ENCODE results near the gene MYLK.

MYLK gene

GRCh38 chr3:123791073-123791370 is 93.1 kb downstream of the MYLK start:
- peak overlapping the region; percentile 8 for H3K56ac ChIP-seq (ENCODE audit: low read length)
- H3K18ac ChIP-seq (ENCODE audit: low read length) = no peak overlapping the region
- H4K8ac ChIP-seq (ENCODE audit: low read depth, low read length) = no peak overlapping the region
- no peaks in the 10 kb centered on the region for H3K36me3 ChIP-seq (ENCODE audit: control insufficient read depth, insufficient read depth, low read length)
- no peaks in the 10 kb centered on the region for H3K79me2 ChIP-seq (ENCODE audit: control insufficient read depth, insufficient read depth, low read length)
- no peak overlapping the region for H2BK15ac ChIP-seq (replicated peaks; ENCODE audit: low read depth)
- H3K79me1 ChIP-seq (ENCODE audit: low read length) = no peaks in the 10 kb centered on the region
- H3K4me3 ChIP-seq (ENCODE audit: low read length) = no peak overlapping the region
- peak overlapping the region; percentile 64 for H2BK5ac ChIP-seq (ENCODE audit: low read length)
- H4K5ac ChIP-seq (ENCODE audit: low read length) = no peak overlapping the region
- WGBS (ENCODE audit: extremely low coverage, insufficient coverage, low lambda C conversion rate) = no CpG with 5 or more reads among the region's 3 CpGs
- peak overlapping the region; percentile 94 for H2AK5ac ChIP-seq (ENCODE audit: low read length)
- no peak for DNase-seq
- H2BK120ac ChIP-seq (ENCODE audit: low read depth, low read length) = no peak overlapping the region
- H3K4me1 ChIP-seq (ENCODE audit: control insufficient read depth, low read depth, low read length) = peaks cover 17% of the 10 kb centered on the region
- no peak overlapping the region for H3K9ac ChIP-seq (ENCODE audit: low read length)
- no peak overlapping the region for H3K27ac ChIP-seq (ENCODE audit: low read depth, low read length)
- no peak overlapping the region for H3K4me2 ChIP-seq (ENCODE audit: low read length)
- H3K23ac ChIP-seq (ENCODE audit: low read length) = no peak overlapping the region
- H3K4ac ChIP-seq (ENCODE audit: low read depth, low read length) = peak overlapping the region; percentile 86
- H3K27me3 ChIP-seq (ENCODE audit: insufficient read depth, low read length, poor library complexity) = no peaks in the 10 kb centered on the region

GRCh38 chr3:123790254-123791072 is 93.7 kb downstream of the MYLK start:
- Histone ChIP-seq H3K9ac (ENCODE audit: low read length) (no peak overlapping the region), H3K23ac (ENCODE audit: low read length) (no peak overlapping the region), H3K79me2 (ENCODE audit: control insufficient read depth, insufficient read depth, low read length) (no peaks in the 10 kb centered on the region), H3K27me3 (ENCODE audit: insufficient read depth, low read length, poor library complexity) (no peaks in the 10 kb centered on the region), H2BK15ac (replicated peaks; ENCODE audit: low read depth) (no peak overlapping the region), H3K79me1 (ENCODE audit: low read length) (no peaks in the 10 kb centered on the region), H3K36me3 (ENCODE audit: control insufficient read depth, insufficient read depth, low read length) (no peaks in the 10 kb centered on the region), H4K8ac (ENCODE audit: low read depth, low read length) (no peak overlapping the region), H3K4me2 (ENCODE audit: low read length) (no peak overlapping the region), H2BK5ac (ENCODE audit: low read length) (peak overlapping the region; percentile 81), H2BK120ac (ENCODE audit: low read depth, low read length) (peak overlapping the region; percentile 83), H3K4ac (ENCODE audit: low read depth, low read length) (peak overlapping the region; percentile 86), H3K56ac (ENCODE audit: low read length) (peak overlapping the region; percentile 63), H3K4me1 (ENCODE audit: control insufficient read depth, low read depth, low read length) (peaks cover 17% of the 10 kb centered on the region), H3K27ac (ENCODE audit: low read depth, low read length) (peak overlapping the region; percentile 23), H4K5ac (ENCODE audit: low read length) (no peak overlapping the region), H3K4me3 (ENCODE audit: low read length) (no peak overlapping the region), H3K18ac (ENCODE audit: low read length) (peak overlapping the region; percentile 53), H2AK5ac (ENCODE audit: low read length) (peak overlapping the region; percentile 94)
- DNase-seq = peak; percentile 32
- WGBS (ENCODE audit: extremely low coverage, insufficient coverage, low lambda C conversion rate) = no CpG with 5 or more reads among the region's 9 CpGs

GRCh38 chr3:123789760-123790159 is 94.4 kb downstream of the MYLK start:
- DNase-seq = peak; percentile 99
- no peak overlapping the region for H3K56ac ChIP-seq (ENCODE audit: low read length)
- no peak overlapping the region for H4K5ac ChIP-seq (ENCODE audit: low read length)
- H2AK5ac ChIP-seq (ENCODE audit: low read length) = no peak overlapping the region
- H3K4ac ChIP-seq (ENCODE audit: low read depth, low read length) = no peak overlapping the region
- H3K27ac ChIP-seq (ENCODE audit: low read depth, low read length) = peak overlapping the region; percentile 89
- no peaks in the 10 kb centered on the region for H3K36me3 ChIP-seq (ENCODE audit: control insufficient read depth, insufficient read depth, low read length)
- H4K8ac ChIP-seq (ENCODE audit: low read depth, low read length) = no peak overlapping the region
- H2BK15ac ChIP-seq (replicated peaks; ENCODE audit: low read depth) = no peak overlapping the region
- no peaks in the 10 kb centered on the region for H3K27me3 ChIP-seq (ENCODE audit: insufficient read depth, low read length, poor library complexity)
- H3K79me2 ChIP-seq (ENCODE audit: control insufficient read depth, insufficient read depth, low read length) = no peaks in the 10 kb centered on the region
- no peak overlapping the region for H3K18ac ChIP-seq (ENCODE audit: low read length)
- H3K9ac ChIP-seq (ENCODE audit: low read length) = no peak overlapping the region
- H3K79me1 ChIP-seq (ENCODE audit: low read length) = no peaks in the 10 kb centered on the region
- H2BK120ac ChIP-seq (ENCODE audit: low read depth, low read length) = peak overlapping the region; percentile 83
- no peak overlapping the region for H2BK5ac ChIP-seq (ENCODE audit: low read length)
- H3K4me2 ChIP-seq (ENCODE audit: low read length) = no peak overlapping the region
- H3K4me1 ChIP-seq (ENCODE audit: control insufficient read depth, low read depth, low read length) = peaks cover 17% of the 10 kb centered on the region
- H3K23ac ChIP-seq (ENCODE audit: low read length) = no peak overlapping the region
- no peak overlapping the region for H3K4me3 ChIP-seq (ENCODE audit: low read length)
- no CpG with 5 or more reads among the region's 5 CpGs for WGBS (ENCODE audit: extremely low coverage, insufficient coverage, low lambda C conversion rate)

GRCh38 chr3:123789160-123789559 is 95.0 kb downstream of the MYLK start:
- Histone ChIP-seq H3K56ac (ENCODE audit: low read length) (peak overlapping the region; percentile 86), H3K9ac (ENCODE audit: low read length) (peak overlapping the region; percentile 45), H3K79me1 (ENCODE audit: low read length) (no peaks in the 10 kb centered on the region), H4K5ac (ENCODE audit: low read length) (peak overlapping the region; percentile 84), H3K4ac (ENCODE audit: low read depth, low read length) (peak overlapping the region; percentile 89), H2AK5ac (ENCODE audit: low read length) (peak overlapping the region; percentile 77), H3K18ac (ENCODE audit: low read length) (peak overlapping the region; percentile 94), H3K23ac (ENCODE audit: low read length) (peak overlapping the region; percentile 85), H3K4me1 (ENCODE audit: control insufficient read depth, low read depth, low read length) (peaks cover 17% of the 10 kb centered on the region), H2BK120ac (ENCODE audit: low read depth, low read length) (peak overlapping the region; percentile 33), H4K8ac (ENCODE audit: low read depth, low read length) (no peak overlapping the region), H3K27me3 (ENCODE audit: insufficient read depth, low read length, poor library complexity) (no peaks in the 10 kb centered on the region), H2BK15ac (replicated peaks; ENCODE audit: low read depth) (peak overlapping the region; percentile 10), H2BK5ac (ENCODE audit: low read length) (peak overlapping the region; percentile 99), H3K4me3 (ENCODE audit: low read length) (no peak overlapping the region), H3K4me2 (ENCODE audit: low read length) (no peak overlapping the region), H3K79me2 (ENCODE audit: control insufficient read depth, insufficient read depth, low read length) (no peaks in the 10 kb centered on the region), H3K27ac (ENCODE audit: low read depth, low read length) (peak overlapping the region; percentile 89), H3K36me3 (ENCODE audit: control insufficient read depth, insufficient read depth, low read length) (no peaks in the 10 kb centered on the region)
- peak; percentile 73 for DNase-seq
- WGBS (ENCODE audit: extremely low coverage, insufficient coverage, low lambda C conversion rate) = no CpG with 5 or more reads among the region's 9 CpGs

DNA sequence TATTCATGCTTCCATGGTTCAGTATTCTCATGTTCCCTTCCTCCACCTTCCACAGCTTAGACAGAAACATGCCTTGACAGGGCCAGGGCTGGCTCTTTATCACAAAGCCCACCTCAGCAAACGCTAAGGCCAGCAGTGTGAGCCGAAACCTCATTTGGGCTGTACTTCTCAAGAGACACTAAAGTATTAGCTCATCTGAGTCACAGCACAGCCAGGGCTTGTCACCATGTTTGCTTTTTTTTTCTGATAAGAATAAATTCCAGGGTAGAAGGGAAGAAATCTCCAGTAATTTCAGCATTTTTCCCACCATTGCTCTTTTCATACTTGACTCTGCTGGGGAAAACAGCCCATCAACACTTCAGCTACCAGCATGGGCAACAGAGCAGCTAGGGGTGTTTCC is 95.4 kb downstream of the MYLK start:
- no peaks in the 10 kb centered on the region for H3K79me2 ChIP-seq (ENCODE audit: control insufficient read depth, insufficient read depth, low read length)
- peak overlapping the region; percentile 89 for H3K4ac ChIP-seq (ENCODE audit: low read depth, low read length)
- peak; percentile 56 for DNase-seq
- H2BK5ac ChIP-seq (ENCODE audit: low read length) = peak overlapping the region; percentile 99
- H2BK120ac ChIP-seq (ENCODE audit: low read depth, low read length) = peak overlapping the region; percentile 33
- peaks cover 17% of the 10 kb centered on the region for H3K4me1 ChIP-seq (ENCODE audit: control insufficient read depth, low read depth, low read length)
- no peaks in the 10 kb centered on the region for H3K36me3 ChIP-seq (ENCODE audit: control insufficient read depth, insufficient read depth, low read length)
- no peak overlapping the region for H3K4me3 ChIP-seq (ENCODE audit: low read length)
- peak overlapping the region; percentile 10 for H2BK15ac ChIP-seq (replicated peaks; ENCODE audit: low read depth)
- H3K27me3 ChIP-seq (ENCODE audit: insufficient read depth, low read length, poor library complexity) = no peaks in the 10 kb centered on the region
- H3K4me2 ChIP-seq (ENCODE audit: low read length) = no peak overlapping the region
- H4K8ac ChIP-seq (ENCODE audit: low read depth, low read length) = no peak overlapping the region
- H4K5ac ChIP-seq (ENCODE audit: low read length) = peak overlapping the region; percentile 84
- H3K56ac ChIP-seq (ENCODE audit: low read length) = peak overlapping the region; percentile 86
- peak overlapping the region; percentile 94 for H3K18ac ChIP-seq (ENCODE audit: low read length)
- H3K79me1 ChIP-seq (ENCODE audit: low read length) = no peaks in the 10 kb centered on the region
- H2AK5ac ChIP-seq (ENCODE audit: low read length) = peak overlapping the region; percentile 77
- peak overlapping the region; percentile 89 for H3K27ac ChIP-seq (ENCODE audit: low read depth, low read length)
- H3K23ac ChIP-seq (ENCODE audit: low read length) = peak overlapping the region; percentile 85
- no CpG with 5 or more reads among the region's 2 CpGs for WGBS (ENCODE audit: extremely low coverage, insufficient coverage, low lambda C conversion rate)
- H3K9ac ChIP-seq (ENCODE audit: low read length) = peak overlapping the region; percentile 45
